GM18498 (cell line): ENCODE results near the gene DUS2.
"Not testable (repeated sequence)": the region's sequence is repeated elsewhere in the genome, so short reads cannot be mapped to it uniquely, and the experiment has no call there.

Experiments used
- ATAC-seq: cut with Tn5 transposase; IDR thresholded peaks from one replicate; pipeline ENCODE4 v1.9.1; 2021; ENCODE audit warnings: mild to moderate bottlenecking, moderate library complexity; ENCODE audit not compliant: unreplicated experiment

The DUS2 gene

DNA sequence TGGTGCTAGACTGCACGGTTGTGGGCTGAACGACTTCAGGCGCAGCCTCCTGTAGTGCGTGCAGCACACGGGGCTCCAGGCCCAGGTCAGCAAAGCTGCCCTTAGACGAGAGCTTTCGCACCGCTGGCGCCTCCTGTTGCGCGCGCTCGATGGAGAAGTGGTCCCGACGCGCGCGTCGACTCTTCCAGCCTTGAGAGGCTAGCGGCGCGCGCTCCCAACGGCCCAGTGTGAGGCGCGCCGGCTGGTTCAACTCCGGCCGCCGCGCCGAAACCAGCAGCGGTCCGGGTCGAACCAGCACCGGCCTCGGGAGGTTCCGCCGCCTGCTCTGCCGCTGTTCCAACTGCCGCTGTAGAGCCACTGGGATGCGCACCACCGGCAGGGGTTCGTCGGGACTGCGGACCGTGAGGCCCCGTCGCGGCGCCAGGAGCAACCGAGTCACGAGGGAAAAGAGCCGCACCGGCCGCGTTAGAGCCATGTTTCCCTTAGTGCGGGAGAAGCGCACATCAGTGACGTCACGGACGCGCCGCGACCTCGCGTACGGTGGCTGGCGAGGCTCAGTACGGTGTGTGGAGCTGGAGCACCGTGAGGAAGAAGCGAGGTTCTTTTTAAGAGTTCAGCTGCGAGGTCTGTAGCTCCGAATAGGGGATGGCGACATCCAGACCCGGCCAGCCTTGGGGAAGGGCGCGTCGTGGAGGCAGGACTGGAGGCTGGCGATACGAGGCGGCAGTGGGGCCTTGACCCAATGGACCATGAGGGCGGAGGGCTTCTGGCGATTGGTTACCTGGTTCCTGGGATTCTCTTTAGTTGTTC, at the start of gene DUS2, which contains the start of gene DDX28:
Gene DUS2 (plus strand): TSS at position 557 of the 810 bp plus-strand sequence. CDS start 14,740 bp downstream, outside the sequence.
Gene DDX28 (minus strand): TSS at position 505 of the 810 bp plus-strand sequence. CDS start 30 bp downstream, at position 475.
- peak; percentile 83 for ATAC-seq

- ATAC-seq: no peak
Observed at GRCh38 chr16:67975321-67976105, 47.6 kb upstream of the DUS2 start.

DNA sequence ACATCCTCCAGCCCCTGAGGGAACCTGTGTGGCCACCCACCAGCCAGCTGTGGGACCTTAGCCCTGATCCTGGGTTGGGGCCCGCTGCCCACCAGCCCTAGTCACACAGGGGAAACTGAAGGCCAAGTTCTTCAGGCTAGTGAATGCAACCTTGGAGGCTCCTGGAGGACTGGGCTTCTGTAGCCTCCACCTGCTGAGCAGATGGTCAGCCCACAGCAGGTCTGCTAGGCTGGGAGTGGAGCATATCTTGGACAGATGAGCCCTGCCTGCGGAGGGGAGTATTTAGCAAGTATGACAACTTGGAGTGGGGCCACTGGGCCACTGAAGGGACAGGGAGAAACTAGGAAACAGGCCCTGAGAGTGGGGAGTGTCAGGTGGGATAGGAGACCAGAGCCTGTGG, 46.9 kb upstream of the DUS2 start:
- ATAC-seq: no peak

GRCh38 chr16:67977005-67977404, 46.1 kb upstream of the DUS2 start:
- ATAC-seq: no peak

DNA sequence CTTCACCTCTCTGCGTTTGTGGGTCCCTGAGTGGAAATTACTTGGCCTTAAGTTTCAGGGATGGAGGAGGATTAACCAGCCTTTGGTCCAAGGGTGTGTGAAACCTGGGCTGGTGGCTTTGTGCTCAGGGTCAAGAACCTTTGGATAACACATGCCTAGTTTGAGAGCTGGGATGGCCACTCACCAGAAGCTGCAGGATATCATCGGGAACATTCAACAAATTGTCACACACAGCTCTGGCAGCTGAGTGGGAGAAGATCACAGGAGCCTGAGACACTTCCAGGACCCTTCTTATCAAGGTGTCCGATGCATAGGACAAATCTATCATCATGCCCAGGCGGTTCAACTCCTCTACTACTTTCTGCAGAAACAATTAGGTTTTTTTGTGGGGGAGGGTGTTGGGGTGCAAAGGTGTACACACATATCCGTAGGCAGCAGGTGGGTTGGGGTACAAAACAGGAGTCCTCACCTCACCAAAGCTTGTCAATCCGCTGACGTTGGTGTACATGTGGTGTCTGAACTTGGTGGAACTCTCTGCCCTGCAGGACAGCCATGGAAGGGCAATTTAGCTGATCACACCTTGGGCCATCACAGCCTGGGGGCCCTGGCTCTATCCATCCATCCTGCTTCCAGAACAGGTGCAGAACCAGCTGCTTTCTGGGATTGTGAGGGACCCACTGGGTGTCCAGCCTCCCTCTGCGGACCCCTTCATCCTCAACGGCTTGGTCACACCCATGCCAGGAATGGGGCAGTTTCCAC, 45.4 kb upstream of the DUS2 start:
- ATAC-seq: no peak

- ATAC-seq: no peak
Observed at GRCh38 chr16:67979955-67980678, 43.0 kb upstream of the DUS2 start, which contains the start of gene DPEP3. Gene DPEP3, minus strand, starts transcription at chr16:67980499. Its CDS starts 119 bp downstream, at chr16:67980380.

DNA sequence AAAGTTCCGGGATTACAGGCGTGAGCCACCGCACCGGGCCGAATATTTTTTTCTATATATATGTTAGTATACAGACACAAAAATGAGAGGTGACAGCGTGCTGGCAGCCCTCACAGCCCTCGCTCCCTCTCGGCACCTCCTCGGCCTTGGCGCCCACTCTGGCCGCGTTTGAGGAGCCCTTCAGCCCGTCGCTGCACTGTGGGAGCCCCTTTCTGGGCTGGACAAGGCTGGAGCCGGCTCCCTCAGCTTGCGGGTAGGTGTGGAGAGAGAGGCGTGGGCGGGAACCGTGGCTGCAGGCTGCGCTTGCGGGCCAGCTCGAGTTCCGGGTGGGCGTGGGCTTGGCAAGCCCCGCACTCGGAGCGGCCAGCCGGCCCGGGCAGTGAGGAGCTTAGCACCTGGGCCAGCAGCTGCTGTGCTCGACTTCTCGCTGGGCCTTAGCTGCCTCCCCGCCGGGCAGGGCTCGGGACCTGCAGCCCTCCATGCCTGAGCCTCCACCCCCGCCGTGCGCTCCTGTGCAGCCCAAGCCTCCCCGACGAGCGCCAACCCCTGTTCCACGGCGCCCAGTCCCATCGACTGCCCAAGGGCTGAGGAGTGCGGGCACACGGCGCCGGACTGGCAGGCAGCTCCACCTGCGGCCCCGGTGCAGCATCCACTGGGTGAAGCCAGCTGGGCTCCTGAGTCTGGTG, 40.9 kb upstream of the DUS2 start:
- no peak for ATAC-seq

GRCh38 chr16:67986949-67987348, 36.1 kb upstream of the DUS2 start:
- ATAC-seq: no peak

DNA sequence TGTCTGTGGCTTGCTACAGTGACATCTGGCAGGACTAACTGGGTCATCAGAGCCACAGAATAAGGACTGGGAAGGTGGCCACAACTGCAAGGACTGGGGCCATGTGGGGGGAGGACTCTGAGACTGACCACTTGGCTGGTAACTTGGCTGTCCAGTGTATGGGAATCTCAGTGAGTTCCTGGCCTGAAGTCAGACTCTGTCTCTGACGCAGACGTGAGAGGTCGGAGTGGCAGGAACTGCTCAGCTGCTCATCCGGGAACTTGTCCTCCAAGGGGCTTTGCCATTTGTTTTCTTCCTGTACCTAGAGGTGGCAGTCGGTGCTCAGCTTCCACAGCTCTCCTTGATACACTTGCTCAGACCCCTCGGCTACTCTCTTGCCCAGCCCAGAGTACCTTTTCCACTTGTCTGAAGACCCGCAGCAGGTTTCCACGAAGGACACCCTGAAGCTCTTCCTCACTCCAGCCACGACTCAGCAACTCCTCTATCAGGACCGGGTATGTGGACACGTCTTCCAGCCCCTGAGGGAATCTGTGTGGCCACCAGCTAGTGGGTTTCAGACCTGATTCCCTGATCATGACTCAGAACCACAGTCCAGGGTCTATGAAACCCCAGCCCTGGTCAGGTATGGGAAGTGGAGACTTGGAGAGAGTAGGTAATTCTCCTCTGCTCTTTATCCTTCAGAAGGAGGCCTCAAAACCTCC, 35.5 kb upstream of the DUS2 start:
- ATAC-seq: no peak

DNA sequence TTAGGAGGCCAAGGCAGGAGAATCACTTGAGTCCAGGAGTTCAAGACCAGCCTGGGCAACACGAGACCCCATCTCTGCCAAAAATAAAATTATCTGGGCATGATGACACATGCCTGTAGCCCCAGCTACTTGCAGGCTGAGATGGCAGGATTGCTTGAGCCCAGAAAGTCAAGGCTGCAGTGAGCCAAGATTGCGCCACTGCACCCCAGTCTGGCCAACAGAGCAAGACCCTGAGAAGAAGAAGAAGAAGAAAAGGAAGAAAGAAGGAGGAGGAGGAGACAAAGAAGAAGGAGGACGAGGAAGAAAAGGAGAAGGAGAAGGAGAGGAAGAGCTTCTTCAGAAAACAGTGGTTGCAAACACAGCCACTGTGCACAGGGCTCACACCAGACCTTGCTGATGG, 34.4 kb upstream of the DUS2 start:
- ATAC-seq: no peak

GRCh38 chr16:67989322-67990017, 33.6 kb upstream of the DUS2 start:
- no peak for ATAC-seq

- no peak for ATAC-seq
Observed at GRCh38 chr16:67990018-67990386, 33.1 kb upstream of the DUS2 start.

DNA sequence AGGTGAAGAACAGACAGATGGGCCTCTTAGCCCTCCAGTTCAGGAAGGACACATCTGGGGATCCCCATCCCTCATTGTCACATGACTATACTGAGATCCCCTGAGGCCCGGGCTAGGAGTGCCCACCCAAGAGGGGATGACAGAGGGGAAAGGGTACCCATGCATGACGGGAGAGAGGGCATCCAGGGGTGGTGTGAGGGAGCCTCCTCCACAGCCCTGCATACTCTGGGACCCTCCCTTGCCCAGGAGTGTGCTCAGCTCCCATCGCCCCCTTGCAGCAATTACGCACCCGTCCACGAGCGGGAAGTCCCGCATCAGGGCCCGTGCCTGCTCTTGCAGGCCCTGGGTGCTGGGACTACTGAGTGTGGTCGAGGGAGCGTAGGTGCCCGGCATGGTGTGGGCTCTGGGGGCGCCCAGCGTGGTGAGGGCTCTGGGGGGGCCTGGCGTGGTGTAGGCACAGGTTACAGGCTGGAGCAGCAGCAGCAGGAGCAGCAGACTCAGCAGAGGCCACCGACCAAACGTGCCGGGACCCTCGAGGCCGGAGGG, 30.4 kb upstream of the DUS2 start:
- ATAC-seq: no peak

- peak; percentile 79 for ATAC-seq
Observed at GRCh38 chr16:67993207-67994039, 29.7 kb upstream of the DUS2 start.

- ATAC-seq: not testable (repeated sequence)
Observed at GRCh38 chr16:67994040-67994408, 29.1 kb upstream of the DUS2 start.

DNA sequence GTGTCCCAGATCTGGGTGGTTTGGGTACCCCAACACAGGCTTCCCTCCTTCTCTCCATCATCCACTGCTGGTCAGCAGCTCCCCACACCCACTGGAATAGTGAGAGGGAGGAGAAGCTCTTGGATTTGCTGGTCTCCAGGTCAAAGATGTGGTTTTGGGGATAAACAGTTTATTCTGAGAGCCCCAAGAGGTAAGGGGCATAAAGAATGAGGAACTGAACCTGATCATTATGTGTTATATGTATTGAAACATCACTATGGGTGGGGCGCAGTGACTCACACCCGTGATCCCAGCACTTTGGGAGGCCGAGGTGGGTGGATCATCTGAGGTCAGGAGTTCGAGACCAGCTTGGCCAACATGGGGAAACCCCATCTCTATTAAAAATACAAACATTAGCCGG, 27.7 kb upstream of the DUS2 start:
- no peak for ATAC-seq

DNA sequence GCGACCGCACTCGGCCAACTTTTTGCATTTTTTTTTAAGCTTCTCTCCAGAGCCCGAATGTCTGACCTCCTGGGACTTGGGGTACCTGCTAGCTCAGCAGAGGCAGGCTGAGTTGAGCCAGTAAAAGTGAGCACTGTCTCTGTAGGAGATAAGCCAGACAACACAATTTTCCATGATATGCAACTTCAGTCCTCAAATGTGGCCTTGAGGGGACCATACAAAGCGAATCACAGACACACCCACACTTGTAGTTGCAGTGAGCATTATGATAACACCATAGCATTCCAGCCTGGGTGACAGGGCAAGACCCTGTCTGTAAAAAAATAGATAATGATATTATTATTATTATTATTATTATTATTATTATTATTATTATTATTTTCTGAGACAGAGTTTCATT, 26.4 kb upstream of the DUS2 start:
- no peak for ATAC-seq
